Kidney epithelial cell (primary cell): Measurements from ENCODE around the gene DHX34. TPM values are rescaled to one million over a fixed set of nuclear protein-coding genes. Genes with fewer than 3 reads are reported as not detected.

Source experiments
- DNase-seq: peaks from one replicate; pipeline ENCODE4 v3.0.0-alpha.2; 2010; ENCODE audit warnings: low read depth
- H3K27me3 ChIP-seq: 2 replicates; pipeline ENCODE4 v1.6.0; 2011; ENCODE audit warnings: low read length; ENCODE audit not compliant: control insufficient read depth, insufficient read depth
- H3K36me3 ChIP-seq: 2 replicates; pipeline ENCODE4 v1.5.1; 2011; ENCODE audit warnings: low read length; ENCODE audit not compliant: control insufficient read depth, insufficient read depth
- H3K4me3 ChIP-seq: 2 replicates; pipeline ENCODE4 v1.5.1; 2011; ENCODE audit warnings: low read depth, mild to moderate bottlenecking, control low read depth, low read length
- CTCF ChIP-seq: IDR thresholded peaks from 2 replicates; pipeline ENCODE4 v1.5.1; 2011; ENCODE audit warnings: mild to moderate bottlenecking, moderate library complexity, low read length, control low read depth, inconsistent platforms; ENCODE audit not compliant: insufficient read depth, poor library complexity, severe bottlenecking
- total RNA-seq: library from RNA; depleted of rRNA; stranded (reverse); fragments of >200 nt; gene quantifications from 2 replicates; pipeline ENCODE4 v1.2.3, GENCODE V29; 2015

Gene DHX34
- total RNA-seq, 1 donor from 2014 or later: 18.1 TPM

GRCh38 chr19:47427241-47428176 is 78.4 kb downstream of the DHX34 start:
- TF ChIP-seq CTCF: peak; percentile 94
- no peak for DNase-seq
- Histone ChIP-seq H3K36me3 (no peaks in the 10 kb centered on the region), H3K4me3 (no peak overlapping the region), H3K27me3 (peaks cover 37% of the 10 kb centered on the region)

- no peaks in the 10 kb centered on the region for H3K36me3 ChIP-seq
- H3K27me3 ChIP-seq: peaks cover 29% of the 10 kb centered on the region
- no peak for TF ChIP-seq CTCF
- H3K4me3 ChIP-seq: no peak overlapping the region
- peak; percentile 78 for DNase-seq
Observed at GRCh38 chr19:47428177-47428894, 79.2 kb downstream of the DHX34 start.

GRCh38 chr19:47429140-47429793 is 80.2 kb downstream of the DHX34 start:
- Histone ChIP-seq H3K27me3 (peaks cover 26% of the 10 kb centered on the region), H3K4me3 (no peak overlapping the region), H3K36me3 (no peaks in the 10 kb centered on the region)
- TF ChIP-seq CTCF: no peak
- no peak for DNase-seq

- peak overlapping the region; percentile 13 for H3K4me3 ChIP-seq
Observed at GRCh38 chr19:47430041-47430802, 81.1 kb downstream of the DHX34 start.

More at GRCh38 chr19:47430041-47430802, 81.1 kb downstream of the DHX34 start:
- no peak for DNase-seq
- Histone ChIP-seq H3K27me3 (peaks cover 25% of the 10 kb centered on the region), H3K36me3 (no peaks in the 10 kb centered on the region)
- TF ChIP-seq CTCF: peak; percentile 28
